ENCODE results near the gene CRISPLD2.

Gene CRISPLD2

GRCh38 chr16:84849751-84850150 is 30.0 kb downstream of the CRISPLD2 start:
- DNase-seq: no peak
- Histone ChIP-seq H3K4me1 (ENCODE audit: low read length) (no peaks in the 10 kb centered on the region), H3K27me3 (replicated peaks; ENCODE audit: insufficient read depth, low read length) (peaks cover 66% of the 10 kb centered on the region), H3K4me3 (ENCODE audit: low read length) (no peak overlapping the region), H3K9me2 (replicated peaks; ENCODE audit: insufficient read depth, low read length) (no peaks in the 10 kb centered on the region), H3K27ac (ENCODE audit: low read length) (no peak overlapping the region), H3K9me3 (replicated peaks; ENCODE audit: insufficient read depth, low read length) (no peaks in the 10 kb centered on the region), H3K36me3 (replicated peaks; ENCODE audit: insufficient read depth, low read length) (no peaks in the 10 kb centered on the region), H3F3A (ENCODE audit: insufficient read depth, low read length) (no peaks in the 10 kb centered on the region), H3K4me2 (ENCODE audit: low read depth, low read length) (no peak overlapping the region), H4K20me1 (ENCODE audit: insufficient read depth, low read length) (no peaks in the 10 kb centered on the region), H3K9ac (ENCODE audit: low read length) (no peak overlapping the region), H3K79me2 (ENCODE audit: low read length) (no peaks in the 10 kb centered on the region), H2AFZ (ENCODE audit: low read length) (no peak overlapping the region)
- TF ChIP-seq EZH2phosphoT487 (IDR thresholded peaks at IDR 0.05; ENCODE audit: low read length): no peak

- Histone ChIP-seq H3K4me3 (ENCODE audit: low read length) (no peak overlapping the region), H3K4me1 (ENCODE audit: low read length) (no peaks in the 10 kb centered on the region), H3K9me3 (replicated peaks; ENCODE audit: insufficient read depth, low read length) (no peaks in the 10 kb centered on the region), H3K27me3 (replicated peaks; ENCODE audit: insufficient read depth, low read length) (peaks cover 63% of the 10 kb centered on the region), H3K36me3 (replicated peaks; ENCODE audit: insufficient read depth, low read length) (no peaks in the 10 kb centered on the region), H3K4me2 (ENCODE audit: low read depth, low read length) (no peak overlapping the region), H3K27ac (ENCODE audit: low read length) (no peak overlapping the region), H3K79me2 (ENCODE audit: low read length) (no peaks in the 10 kb centered on the region), H2AFZ (ENCODE audit: low read length) (no peak overlapping the region), H3K9me2 (replicated peaks; ENCODE audit: insufficient read depth, low read length) (no peaks in the 10 kb centered on the region), H3F3A (ENCODE audit: insufficient read depth, low read length) (no peaks in the 10 kb centered on the region), H3K9ac (ENCODE audit: low read length) (no peak overlapping the region), H4K20me1 (ENCODE audit: insufficient read depth, low read length) (no peaks in the 10 kb centered on the region)
- TF ChIP-seq EZH2 (optimal IDR thresholded peaks at IDR 0.05; ENCODE audit: low read depth, low read length) (no peak), EZH2phosphoT487 (IDR thresholded peaks at IDR 0.05; ENCODE audit: low read length) (no peak)
- TF ChIP-seq, protein P1, sequence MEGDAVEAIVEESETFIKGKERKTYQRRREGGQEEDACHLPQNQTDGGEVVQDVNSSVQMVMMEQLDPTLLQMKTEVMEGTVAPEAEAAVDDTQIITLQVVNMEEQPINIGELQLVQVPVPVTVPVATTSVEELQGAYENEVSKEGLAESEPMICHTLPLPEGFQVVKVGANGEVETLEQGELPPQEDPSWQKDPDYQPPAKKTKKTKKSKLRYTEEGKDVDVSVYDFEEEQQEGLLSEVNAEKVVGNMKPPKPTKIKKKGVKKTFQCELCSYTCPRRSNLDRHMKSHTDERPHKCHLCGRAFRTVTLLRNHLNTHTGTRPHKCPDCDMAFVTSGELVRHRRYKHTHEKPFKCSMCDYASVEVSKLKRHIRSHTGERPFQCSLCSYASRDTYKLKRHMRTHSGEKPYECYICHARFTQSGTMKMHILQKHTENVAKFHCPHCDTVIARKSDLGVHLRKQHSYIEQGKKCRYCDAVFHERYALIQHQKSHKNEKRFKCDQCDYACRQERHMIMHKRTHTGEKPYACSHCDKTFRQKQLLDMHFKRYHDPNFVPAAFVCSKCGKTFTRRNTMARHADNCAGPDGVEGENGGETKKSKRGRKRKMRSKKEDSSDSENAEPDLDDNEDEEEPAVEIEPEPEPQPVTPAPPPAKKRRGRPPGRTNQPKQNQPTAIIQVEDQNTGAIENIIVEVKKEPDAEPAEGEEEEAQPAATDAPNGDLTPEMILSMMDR (IDR thresholded peaks at IDR 0.05; ENCODE audit: low read length): no peak
- DNase-seq: no peak
Measured at GRCh38 chr16:84850714-84851113, 30.9 kb downstream of the CRISPLD2 start.

DNA sequence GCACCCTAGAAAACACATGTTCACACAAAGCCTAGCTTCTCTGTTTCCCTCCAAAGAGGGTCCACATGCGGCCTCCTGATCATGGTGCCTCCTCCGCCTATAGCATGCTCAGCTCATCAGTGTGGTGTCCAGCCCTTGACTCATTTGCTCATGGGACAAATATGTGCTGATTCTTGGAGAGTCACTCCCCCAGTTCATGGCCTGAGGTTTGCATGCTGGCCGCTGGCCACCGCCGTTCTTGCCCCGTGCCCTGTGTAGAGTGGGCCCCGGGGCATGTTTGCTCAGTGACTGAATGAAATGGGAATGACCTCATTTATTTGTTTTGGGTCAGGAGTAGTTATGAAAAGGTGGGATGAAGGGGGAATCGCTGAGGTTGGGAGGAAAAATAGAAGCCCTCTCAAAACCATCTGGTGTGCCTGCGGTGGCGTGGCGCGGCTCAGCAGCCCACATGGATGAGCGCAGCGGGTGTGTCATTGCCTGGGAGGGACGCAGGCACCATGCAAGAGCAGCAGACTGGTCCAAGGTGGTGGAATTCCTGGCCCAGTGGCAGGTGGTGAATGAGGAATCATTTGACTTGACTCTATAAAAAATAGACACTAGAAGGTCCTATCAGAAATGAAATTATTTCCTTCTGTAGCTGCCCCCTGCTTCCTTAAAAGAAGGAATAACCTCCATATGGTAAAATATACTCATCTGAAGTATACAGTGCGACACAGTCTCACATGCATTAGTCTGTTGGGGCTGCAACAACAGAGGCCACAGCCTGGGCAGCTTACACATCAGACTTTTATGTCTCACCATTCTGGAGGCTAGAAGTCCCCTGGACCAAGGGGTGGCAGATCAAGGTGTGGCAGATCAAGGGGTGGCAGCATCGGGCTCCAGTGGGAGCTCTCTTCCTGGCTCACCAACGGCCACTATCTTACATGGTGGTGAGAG is 31.7 kb downstream of the CRISPLD2 start:
- no peak overlapping the region for H3K4me3 ChIP-seq (ENCODE audit: low read length)
- TF ChIP-seq, protein P1 (IDR thresholded peaks at IDR 0.05; ENCODE audit: low read length): no peak
- TF ChIP-seq EZH2phosphoT487 (IDR thresholded peaks at IDR 0.05; ENCODE audit: low read length) (no peak), EZH2 (optimal IDR thresholded peaks at IDR 0.05; ENCODE audit: low read depth, low read length) (no peak)
- H3K27ac ChIP-seq (ENCODE audit: low read length): no peak overlapping the region
- peaks cover 60% of the 10 kb centered on the region for H3K27me3 ChIP-seq (replicated peaks; ENCODE audit: insufficient read depth, low read length)
- no peaks in the 10 kb centered on the region for H4K20me1 ChIP-seq (ENCODE audit: insufficient read depth, low read length)
- no peaks in the 10 kb centered on the region for H3K4me1 ChIP-seq (ENCODE audit: low read length)
- no peaks in the 10 kb centered on the region for H3F3A ChIP-seq (ENCODE audit: insufficient read depth, low read length)
- no peak overlapping the region for H2AFZ ChIP-seq (ENCODE audit: low read length)
- H3K9me2 ChIP-seq (replicated peaks; ENCODE audit: insufficient read depth, low read length): no peaks in the 10 kb centered on the region
- no peaks in the 10 kb centered on the region for H3K79me2 ChIP-seq (ENCODE audit: low read length)
- no peak for DNase-seq
- H3K36me3 ChIP-seq (replicated peaks; ENCODE audit: insufficient read depth, low read length): no peaks in the 10 kb centered on the region
- H3K9ac ChIP-seq (ENCODE audit: low read length): no peak overlapping the region
- no peak overlapping the region for H3K4me2 ChIP-seq (ENCODE audit: low read depth, low read length)
- no peaks in the 10 kb centered on the region for H3K9me3 ChIP-seq (replicated peaks; ENCODE audit: insufficient read depth, low read length)

DNA sequence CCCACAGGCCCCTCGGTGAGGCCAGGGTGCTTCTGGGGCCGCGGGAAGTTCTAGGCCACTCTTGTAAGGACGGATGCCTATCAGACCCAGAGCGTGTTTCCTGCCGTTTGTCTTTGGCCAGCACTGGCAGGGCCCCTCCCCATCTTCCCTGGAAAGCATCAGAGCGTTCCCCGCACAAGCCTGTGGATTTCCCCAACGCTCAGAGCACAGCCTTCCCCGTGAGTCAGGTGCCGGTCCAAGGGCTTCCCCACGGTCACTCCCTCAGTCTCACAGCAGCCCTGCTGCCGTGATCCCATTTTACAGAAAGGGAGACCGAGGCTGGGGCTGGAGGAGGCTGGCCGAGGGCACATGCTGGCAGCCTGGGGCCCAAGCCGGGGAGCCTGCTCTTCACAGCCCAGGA is 33.7 kb downstream of the CRISPLD2 start:
- H3K27ac ChIP-seq (ENCODE audit: low read length): no peak overlapping the region
- TF ChIP-seq EZH2phosphoT487 (IDR thresholded peaks at IDR 0.05; ENCODE audit: low read length) (no peak), EZH2 (optimal IDR thresholded peaks at IDR 0.05; ENCODE audit: low read depth, low read length) (no peak)
- TF ChIP-seq, protein P1 (IDR thresholded peaks at IDR 0.05; ENCODE audit: low read length): no peak
- H3K4me3 ChIP-seq (ENCODE audit: low read length): no peak overlapping the region
- no peaks in the 10 kb centered on the region for H3K36me3 ChIP-seq (replicated peaks; ENCODE audit: insufficient read depth, low read length)
- no peak for DNase-seq
- H3K9ac ChIP-seq (ENCODE audit: low read length): no peak overlapping the region
- no peak overlapping the region for H3K4me2 ChIP-seq (ENCODE audit: low read depth, low read length)
- no peaks in the 10 kb centered on the region for H3K79me2 ChIP-seq (ENCODE audit: low read length)
- H3K9me3 ChIP-seq (replicated peaks; ENCODE audit: insufficient read depth, low read length): no peaks in the 10 kb centered on the region
- H3K4me1 ChIP-seq (ENCODE audit: low read length): no peaks in the 10 kb centered on the region
- no peak overlapping the region for H2AFZ ChIP-seq (ENCODE audit: low read length)
- no peaks in the 10 kb centered on the region for H3K9me2 ChIP-seq (replicated peaks; ENCODE audit: insufficient read depth, low read length)
- H3F3A ChIP-seq (ENCODE audit: insufficient read depth, low read length): no peaks in the 10 kb centered on the region
- peaks cover 39% of the 10 kb centered on the region for H3K27me3 ChIP-seq (replicated peaks; ENCODE audit: insufficient read depth, low read length)
- no peaks in the 10 kb centered on the region for H4K20me1 ChIP-seq (ENCODE audit: insufficient read depth, low read length)
